Esophagus mucosa (tissue), 1 donor: Measurements from ENCODE around the gene BCL7A. TPM values are rescaled to one million over a fixed set of nuclear protein-coding genes. Genes with fewer than 3 reads are reported as not detected.
"Not testable (repeated sequence)": the region's sequence is repeated elsewhere in the genome, so short reads cannot be mapped to it uniquely, and the experiment has no call there.

ENCODE experiments used
- ATAC-seq: fragments of 200-7000 bp; cut with Tn5 transposase; one replicate; pipeline ENCODE4 v1.9.1; 2020
- total RNA-seq: library from RNA; stranded (reverse); gene quantifications from one replicate; pipeline ENCODE4 v1.2.4, GENCODE V29; 2023
- donor health status: DM: yes; HTN: yes; CAD: no.

Gene BCL7A
- total RNA-seq, 1 donor from 2014 or later, result 2.3 TPM

DNA sequence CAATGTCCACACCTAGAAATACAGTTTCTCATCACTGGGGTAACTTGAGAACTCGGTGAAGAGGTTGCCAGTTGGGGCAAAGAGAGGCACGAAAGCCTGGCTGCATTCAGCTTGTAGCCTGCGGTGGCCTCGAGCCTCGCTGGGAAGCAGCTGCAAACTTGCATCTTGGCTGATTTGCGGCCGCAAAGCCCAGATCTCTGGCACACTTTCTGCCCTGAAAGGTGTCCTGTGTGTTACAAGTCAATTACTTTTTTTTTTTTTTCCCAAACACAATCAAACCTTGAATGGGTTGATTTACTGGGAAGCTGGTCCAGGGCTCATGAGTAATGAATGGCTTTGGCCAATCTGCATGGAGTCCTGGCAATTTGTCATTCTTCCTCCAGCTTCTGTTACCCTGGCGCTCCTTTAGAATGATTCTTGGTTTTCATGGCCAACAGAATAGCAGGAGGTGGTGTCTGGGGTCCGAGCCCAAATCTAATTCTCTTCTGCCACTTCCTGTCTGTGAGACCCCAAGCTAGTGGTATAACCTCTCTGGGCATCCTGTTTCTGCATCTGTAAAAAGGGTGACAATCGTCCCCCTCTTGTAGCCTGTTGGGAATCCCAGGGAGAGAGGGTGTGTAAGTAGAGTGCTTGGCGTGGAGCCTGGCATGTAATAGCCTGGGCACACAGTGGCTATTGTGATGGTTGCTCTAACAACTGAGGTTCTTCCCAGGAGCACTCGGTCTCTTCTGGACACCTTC lies 6.7 kb downstream of the BCL7A start:
- no peak for ATAC-seq

DNA sequence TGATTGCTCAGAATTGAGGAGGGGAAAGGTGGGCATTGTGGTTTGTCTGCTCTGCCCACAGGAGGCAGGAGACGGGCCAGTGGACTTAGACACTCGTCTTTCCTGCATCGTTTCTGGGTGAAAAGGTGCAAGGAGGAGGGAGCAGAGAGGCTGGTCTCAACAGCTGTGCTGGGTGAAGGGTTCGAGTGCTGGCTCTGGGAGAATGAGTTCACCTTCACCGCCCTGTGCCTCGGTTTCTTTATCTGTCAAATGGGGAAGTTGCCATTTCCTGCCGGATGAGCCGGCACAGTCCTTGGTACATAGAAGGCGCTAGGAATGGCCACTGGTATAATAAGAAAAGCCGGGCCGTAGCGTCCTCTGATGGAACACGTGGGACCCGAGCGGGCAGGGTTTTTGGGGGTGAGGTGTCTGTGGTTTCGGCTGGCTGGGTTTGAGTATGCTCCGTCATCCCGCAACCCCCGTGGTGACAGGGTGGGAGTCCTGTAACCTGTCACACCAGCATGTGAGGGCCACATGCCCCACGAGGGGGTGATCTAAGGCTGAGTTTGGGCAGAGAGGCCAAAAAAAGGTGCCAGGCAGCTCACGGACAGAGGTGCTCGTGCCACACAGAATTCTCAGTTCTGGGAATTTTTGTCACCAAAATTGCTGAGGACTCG lies 7.3 kb downstream of the BCL7A start:
- no peak for ATAC-seq

DNA sequence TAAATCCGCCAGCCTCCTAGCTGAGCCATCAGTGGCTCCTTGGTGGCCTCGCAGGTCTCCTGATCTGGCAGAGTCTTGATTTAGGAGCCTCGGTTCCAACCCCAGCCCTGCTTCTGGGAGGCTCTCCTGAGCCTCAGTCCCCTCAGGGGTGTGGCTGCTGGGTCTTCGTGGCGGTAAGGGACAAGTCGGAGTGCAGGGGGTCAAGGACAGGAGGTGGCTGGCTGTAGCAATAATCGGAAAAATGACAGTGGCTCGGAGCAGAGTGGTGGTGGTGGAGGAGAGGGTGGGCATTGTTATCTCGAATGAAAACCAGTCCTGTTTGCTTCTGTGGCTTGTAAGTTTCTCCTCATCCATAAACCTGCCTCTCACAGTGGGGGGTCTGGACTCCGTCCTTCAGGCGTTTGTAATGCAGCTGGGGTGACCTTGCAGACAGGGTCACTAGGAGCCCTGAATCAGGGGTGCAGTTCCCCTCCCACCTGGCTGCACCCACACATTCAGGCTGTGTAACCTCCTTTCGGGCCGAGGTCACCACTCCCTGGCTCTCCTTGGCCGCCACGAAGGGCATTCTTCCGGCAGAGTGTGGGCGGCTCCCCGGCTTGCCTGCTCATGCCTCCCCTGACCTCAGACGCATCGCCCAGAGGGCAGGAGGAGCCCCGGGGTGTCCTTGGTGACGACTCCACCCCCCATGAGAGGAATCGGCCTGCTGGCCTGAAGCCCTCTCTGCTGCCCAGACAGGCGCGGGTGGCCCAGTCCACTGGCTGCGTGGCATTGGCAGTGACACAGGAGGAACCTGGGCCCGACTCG lies 8.1 kb downstream of the BCL7A start:
- ATAC-seq, result peak; percentile 86

DNA sequence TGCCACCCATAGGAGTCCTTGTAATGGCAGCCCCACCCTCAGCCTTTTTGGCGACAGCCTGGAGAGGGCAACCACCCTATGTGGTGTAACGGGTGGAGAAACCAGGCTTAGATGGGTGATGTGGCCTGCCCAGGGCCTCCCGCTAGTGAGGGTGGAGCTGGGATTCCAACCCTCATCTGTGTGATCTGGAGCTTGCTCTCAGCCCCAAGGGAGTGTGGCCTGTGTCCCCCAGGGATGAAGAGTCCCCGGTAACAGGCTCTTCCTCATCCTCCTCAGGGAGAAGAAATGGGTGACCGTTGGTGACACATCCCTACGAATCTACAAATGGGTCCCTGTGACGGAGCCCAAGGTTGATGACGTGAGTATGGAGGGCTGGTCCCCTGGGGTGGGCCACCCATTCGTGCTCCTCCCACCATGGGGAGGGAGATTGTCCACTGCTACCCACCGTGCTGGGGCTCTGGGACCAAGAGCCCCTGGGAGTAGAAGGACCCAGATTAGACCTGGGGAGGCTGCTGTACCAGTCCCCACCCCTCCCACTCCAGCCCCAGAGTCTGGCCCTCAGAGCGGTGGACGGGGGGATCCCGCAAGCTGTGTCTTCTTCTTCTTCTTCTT lies 8.8 kb downstream of the BCL7A start:
- ATAC-seq, result peak; percentile 71

DNA sequence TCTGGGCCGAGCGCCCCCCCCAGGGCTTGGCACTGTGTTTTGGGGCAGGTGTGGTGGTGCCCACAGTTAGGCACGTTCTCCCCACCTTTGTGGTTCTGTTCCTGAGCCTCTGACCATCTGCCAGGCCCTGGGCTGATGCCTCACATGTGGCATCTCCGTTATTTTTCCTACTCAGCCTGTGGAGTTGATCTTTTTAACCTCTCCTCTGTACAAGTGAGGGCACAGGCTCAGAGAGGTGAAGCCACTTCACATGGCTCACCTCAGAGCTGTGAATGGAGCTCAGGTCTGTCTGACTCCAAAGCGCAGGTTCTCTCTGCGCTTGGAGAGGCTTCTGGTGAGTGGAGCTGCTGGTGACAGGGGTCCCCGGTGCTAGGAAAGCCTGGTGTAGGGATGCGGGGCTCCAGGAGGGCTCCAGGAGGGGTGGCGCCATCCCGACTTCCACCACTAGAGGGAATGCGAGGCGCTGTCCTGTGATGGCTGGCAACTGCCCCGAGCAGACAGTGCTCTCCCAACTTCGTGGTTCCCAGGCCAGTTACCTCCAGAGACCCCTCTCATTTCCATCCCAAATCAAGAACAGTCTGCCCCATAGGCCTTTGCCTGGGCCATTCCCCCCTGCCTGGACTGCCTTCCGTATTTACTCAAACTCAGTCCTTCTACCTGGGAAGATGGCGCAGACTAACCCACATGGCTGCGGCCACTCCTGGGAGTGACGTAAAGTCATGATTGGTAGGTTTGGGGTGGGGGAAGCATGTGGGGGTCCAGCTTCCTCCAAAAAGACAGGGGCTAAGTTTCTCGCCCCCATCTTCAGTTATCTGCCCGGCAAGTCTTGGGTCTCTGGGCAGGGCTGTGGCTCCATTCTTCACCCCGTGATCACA lies 9.9 kb downstream of the BCL7A start:
- ATAC-seq, result peak; percentile 26

DNA sequence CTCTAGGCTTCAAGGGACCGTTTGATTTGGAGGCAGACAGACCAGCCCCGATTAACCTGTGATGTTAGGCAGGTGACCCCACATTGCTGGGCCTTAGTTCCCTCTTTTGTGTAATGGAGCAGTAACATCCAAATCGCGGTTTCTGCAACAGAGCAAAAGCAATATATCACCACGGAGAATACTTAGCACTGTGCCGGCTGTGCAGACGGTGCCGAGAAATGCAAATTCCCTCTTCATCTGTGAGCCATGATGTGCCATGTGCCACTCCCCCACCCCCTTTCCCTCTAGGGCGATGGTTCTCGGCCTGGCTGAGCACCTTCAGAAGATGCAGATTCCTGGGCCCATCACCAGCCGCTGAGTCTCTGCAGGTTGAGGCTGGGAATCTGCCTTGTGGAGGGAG lies 10.9 kb downstream of the BCL7A start:
- ATAC-seq, result no peak

DNA sequence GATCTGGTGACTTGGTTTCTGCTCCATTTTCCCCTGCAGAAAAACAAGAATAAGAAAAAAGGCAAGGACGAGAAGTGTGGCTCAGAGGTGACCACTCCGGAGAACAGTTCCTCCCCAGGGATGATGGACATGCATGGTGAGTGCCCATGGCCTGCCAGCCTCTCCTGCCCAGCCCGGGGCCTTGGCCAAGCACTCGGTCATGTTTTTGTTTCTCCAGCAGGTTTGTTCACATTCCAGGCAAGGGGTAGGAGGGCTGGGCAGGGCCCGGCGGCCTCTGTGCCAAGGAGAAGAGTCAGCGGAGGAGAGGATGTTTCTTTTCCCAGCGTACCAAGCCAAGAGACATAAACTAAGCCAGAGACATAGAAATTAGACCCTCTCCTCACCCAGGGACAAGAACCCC lies 13.6 kb downstream of the BCL7A start:
- peak; percentile 92 for ATAC-seq

DNA sequence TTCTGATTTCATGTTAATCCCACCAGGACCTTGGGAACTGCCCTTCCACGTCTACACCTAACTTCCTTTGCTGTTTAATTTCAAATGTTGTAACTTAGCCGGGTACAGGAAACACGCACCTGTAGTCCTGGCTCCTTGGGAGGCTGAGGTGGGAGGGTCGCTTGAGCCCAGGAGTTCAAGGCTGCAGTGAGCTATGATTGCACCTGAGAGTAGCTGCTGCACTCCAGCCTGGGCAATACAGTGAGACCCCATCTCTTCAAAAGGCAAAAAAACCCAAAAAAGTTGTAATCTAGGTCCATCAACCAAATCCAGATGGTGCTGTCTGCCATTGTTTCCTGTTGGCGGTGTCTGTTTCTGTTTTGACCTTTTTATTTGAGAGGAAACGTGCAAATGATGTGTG lies 14.5 kb downstream of the BCL7A start:
- ATAC-seq, result no peak

DNA sequence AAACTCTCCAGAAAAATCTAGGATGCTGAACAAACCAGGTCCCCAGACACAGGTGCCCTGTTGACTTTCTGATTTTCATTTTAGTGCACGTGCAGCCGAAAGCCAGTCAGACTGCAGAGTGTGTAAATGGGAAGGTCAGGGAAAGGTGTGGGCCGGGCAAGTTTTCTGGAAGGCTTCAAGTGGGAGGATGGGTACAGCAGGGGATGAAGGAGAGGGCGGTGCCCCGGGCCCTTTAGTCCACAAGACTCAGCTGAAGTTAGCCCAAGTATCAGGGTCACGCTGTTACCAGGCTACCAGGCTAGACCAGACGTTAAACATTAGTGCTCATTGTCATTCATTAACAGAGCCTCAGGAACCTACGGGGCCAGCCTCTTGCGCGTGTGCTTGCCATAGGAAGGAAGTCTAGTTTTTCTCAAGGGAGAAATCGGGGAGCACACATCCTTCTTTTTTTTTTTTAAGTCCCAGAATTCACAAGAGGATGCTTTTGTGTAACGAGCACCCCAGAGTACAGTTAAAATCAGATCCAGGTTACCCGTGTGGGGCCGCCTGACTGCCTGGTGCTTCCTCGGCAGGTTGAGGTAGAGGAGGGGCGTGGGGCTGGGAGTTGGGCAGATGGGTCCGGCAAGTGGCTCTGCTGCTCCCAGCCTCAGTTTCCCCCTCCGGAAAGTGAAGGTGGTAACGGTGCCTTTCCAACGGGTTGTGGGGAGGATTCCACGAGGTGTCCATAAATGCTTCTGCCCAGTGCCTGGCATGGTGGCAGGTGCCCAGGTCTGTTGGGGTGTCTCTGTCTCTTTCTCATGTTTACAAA lies 19.1 kb downstream of the BCL7A start:
- ATAC-seq, result no peak

DNA sequence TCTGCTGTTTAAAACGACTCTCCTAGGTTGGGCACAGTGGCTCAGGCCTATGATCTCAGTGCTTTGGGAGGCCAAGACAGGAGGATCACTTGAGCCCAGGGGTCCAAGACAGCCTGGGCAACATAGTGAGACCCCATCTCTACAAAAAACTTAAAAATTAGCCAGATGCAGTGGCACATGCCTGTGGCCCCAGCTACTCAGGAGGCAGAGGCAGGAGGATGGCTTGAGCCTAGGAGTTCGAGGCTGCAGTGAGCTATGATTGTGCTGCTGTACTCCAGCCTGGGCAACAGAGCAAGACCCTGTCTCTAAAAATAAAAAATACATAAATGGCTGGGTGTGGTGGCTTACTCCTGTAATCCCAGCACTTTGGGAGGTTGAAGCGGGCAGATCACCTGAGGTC lies 19.8 kb downstream of the BCL7A start:
- ATAC-seq, result not testable (repeated sequence)

DNA sequence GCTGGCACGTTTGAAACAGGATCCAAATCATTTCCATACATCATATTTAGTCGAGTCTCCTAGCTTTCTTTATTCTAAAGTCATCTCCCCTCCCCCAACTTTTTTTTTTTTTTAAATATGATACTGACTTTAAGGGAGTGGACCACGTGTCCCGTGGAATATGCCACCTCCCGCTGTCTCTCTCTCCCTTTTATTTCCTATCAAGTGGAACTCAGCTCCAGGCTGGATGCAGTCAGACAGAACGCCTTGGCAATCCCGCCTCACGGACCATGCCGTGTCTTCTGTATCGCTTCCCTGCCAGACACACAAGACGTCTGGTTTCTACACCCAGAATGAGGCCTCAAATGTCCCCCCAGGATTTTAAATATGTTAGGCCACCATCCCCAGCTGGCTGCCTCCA lies 21.2 kb downstream of the BCL7A start:
- ATAC-seq, result no peak

DNA sequence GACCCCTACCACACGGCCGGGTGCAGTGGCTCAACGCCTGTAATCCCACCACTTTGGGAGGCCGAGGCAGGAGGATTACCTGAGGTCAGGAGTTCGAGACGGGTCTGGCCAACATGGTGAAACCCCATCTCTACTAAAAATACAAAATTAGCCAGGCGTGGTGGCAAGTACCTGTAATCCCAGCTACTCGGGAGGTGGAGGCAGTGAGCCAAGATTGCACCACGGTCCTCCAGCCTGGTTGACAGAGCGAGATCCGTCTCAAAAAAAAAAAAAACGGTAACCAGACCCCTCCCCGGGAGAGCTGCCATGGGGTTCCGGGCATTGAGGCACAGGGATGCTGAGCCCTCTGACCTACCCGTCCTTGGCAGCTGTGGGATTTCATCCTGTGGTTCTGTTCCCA lies 21.8 kb downstream of the BCL7A start:
- no peak for ATAC-seq

DNA sequence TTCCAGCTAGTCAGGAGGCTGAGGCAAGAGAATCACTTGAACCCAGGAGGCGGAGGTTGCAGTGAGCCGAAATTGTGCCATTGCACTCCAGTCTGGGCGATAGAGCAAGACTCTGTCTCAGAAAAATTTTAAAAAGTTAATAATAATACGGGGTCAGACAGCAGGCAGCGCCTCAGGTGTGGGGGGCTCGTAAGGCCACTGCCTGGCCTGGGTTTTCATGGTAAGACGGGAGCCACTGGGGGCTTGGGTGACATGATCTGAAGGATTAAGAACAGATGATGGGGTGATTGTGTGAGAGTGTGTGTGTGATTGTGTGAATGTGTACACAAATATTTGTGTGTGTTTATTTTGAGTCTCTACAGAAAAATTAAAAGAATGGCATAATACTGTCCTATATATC lies 23.6 kb downstream of the BCL7A start:
- no peak for ATAC-seq

DNA sequence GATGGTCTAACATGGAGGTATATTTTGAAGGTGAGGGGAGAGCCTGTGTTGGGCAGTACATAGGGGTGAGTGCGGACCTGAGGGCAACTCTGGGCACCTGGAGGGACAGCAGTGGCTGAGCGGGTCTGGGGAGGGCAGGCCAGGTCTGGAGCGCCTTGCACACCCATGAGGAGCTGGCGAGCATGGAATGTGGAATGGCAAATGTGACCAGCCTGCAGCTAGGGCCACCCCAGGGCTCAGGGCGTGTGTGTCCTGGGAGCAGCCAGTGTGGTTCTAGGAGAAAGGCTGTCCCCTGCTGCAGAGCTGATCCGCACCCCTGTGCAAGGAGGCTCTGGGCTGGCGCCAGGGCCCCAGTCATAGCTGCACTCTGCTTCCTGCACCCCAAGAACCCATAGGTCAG lies 24.5 kb downstream of the BCL7A start:
- peak; percentile 10 for ATAC-seq

DNA sequence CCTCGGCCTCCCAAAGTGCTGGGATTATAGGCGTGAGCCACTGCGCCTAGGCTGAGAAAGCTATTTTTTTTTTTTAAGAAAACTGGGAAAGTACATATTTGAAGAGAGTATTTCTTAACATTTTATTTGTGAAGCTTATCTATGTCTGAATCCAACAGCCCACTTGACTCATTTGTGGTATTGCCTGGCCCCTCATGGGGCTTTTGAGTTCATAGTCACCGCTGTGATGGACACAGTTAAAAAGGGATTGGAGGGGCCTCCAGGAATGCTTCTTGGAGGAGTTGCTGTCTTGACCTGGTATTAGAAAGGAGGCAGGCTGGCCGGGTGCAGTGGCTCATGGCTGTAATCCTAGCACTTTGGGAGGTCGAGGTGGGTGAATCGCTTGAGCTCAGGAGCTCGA lies 26.5 kb downstream of the BCL7A start:
- ATAC-seq, result no peak

DNA sequence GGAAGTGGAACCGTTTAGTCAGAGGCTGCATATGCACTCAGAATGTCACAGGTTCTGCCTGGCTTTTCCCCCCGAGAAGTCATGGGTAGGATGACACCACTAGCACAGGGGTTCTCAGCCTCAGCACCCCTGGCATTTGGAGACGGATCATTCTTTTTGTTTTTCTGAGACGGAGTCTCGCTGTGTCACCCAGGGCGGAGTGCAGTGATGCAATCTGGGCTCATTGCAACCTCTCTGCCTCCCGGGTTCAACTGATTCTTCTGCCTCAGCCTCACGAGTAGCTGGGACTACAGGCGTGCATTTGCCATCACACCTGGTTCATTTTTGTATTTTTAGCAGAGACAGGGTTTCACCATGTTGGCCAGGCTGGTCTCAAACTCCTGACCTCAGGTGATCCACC lies 28.1 kb downstream of the BCL7A start:
- peak; percentile 33 for ATAC-seq

DNA sequence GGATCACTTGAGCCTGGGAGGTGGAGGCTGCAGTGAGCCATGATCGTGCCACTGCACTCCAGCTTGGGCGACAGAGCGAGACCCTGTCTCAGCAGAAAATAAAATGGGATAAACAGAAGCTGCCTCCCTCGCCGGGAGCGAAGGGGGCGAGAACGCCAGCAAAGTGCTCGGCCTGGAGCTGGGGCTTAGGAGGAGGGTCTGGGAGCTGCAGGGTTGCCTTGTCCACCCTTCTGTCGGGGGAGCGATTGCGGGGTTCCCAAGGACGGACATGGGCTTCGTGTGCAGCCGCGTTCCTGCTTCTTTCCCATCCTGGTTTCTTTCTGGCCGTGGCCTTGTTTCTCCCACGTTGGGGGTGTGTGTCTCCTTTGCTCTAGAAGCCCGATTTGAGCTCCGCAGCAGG lies 29.0 kb downstream of the BCL7A start:
- no peak for ATAC-seq

DNA sequence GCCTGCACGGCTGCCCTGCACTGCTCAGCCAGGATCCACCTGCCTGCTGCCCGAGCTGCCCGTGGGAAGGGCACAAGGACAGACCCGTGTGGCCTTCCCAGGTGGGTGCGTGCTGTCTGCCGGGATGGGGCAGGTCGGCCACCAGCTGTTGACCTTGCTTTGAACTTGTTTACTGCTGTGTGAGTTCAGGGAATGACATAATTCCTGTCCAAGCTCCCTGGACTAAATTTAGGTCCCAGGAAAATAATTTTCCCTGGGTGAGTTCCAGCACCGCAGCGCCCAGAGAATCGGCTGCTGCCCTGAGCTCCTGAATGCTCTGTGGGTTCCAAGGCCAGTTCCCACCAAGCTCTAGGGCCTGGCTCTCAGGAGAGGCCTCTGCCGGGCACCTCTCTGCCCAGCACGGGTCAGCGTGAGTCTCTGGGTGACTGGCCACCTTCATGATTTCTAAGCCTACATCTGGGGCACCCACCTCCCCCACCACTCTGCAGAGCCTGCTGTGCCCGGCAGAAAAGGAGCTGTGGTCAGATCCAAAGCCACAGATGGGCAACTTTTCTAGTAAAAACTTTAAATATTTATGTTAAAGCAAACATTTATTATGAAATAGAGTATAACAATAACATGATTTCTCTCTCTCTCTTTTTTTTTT lies 29.7 kb downstream of the BCL7A start:
- peak; percentile 19 for ATAC-seq

DNA sequence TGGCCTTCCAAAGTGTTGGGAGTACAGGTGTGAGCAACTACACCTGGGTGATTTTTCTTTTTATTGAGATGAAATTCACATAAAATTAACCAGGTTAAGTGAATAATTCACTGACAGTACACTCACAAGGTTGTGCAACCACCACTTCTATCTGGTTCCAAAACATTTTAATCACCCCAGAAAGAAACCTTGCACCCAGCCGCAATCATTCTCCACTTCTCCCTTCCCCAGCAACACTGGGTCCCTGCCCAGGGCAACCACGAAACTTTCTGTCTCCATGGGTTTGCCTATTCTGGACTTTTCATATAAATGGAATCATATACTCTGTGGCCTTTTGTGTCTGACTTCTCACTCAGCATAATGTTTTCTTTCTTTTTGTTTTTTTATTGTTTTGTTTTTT lies 30.6 kb downstream of the BCL7A start:
- no peak for ATAC-seq

DNA sequence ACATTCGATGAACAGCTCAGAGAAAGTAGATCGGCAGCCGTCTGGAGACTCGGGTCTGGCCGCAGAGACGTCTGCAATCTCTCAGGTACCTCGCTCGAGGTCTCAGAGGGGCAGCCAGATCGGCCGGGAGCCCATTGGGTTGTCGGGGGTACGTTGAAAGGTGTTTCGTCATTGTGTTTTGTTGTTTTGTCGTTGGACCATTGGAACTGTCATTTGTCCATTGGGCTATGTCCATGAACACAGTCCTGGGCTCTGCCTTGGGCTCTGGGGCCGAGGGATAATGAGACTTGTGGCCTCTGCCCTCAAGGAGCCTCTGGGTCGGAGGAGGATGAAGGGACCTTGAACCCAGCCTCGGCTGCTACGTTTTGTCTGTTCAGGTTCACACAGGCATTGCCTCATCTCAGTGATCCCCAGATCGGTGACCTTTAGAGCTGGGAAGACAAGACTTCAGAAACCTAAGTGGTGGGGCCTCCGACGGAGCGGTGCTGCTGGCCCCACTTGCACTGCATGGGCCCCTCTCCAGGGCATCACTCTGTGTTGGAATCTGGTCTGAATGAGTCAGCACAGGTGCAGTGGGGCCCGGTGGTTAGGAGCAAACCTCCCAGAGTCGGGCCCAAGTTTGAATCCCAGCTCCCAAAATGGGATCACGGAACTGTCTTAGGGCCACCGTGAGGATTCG lies 33.3 kb downstream of the BCL7A start:
- ATAC-seq, result no peak
